ENCODE results near the gene PRR3.
A peak's percentile ranks its signal among the peaks of the same experiment; 100 is the strongest.

Gene PRR3

DNA sequence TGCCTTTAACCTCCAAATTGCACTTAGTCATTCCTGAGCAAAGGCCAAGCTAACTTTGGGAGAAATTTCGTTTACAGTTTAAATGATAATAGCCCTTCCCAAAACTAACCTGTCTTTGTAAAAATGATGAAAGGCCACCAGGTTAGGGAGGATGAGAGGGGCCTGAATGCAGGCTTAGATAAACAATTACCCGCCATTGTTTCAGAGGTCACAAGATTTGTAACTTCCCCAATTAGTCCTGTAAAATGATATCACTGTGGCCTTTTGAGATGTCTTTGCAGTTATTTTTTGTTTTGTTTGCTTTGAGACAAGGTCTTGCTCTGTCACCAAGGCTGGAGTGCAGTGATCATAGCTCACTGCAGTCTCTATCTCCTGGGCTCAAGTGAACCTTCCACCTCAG, 27.1 kb upstream of the PRR3 start:
- POLR2A ChIA-PET (ENCODE audit: low non-redundant PET) = no interaction called here
- TF ChIP-seq, protein P1, sequence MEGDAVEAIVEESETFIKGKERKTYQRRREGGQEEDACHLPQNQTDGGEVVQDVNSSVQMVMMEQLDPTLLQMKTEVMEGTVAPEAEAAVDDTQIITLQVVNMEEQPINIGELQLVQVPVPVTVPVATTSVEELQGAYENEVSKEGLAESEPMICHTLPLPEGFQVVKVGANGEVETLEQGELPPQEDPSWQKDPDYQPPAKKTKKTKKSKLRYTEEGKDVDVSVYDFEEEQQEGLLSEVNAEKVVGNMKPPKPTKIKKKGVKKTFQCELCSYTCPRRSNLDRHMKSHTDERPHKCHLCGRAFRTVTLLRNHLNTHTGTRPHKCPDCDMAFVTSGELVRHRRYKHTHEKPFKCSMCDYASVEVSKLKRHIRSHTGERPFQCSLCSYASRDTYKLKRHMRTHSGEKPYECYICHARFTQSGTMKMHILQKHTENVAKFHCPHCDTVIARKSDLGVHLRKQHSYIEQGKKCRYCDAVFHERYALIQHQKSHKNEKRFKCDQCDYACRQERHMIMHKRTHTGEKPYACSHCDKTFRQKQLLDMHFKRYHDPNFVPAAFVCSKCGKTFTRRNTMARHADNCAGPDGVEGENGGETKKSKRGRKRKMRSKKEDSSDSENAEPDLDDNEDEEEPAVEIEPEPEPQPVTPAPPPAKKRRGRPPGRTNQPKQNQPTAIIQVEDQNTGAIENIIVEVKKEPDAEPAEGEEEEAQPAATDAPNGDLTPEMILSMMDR (conservative IDR thresholded peaks at IDR 0.05; ENCODE audit: low read depth) = no peak
- CTCF ChIA-PET = interaction anchor here (0.7 to 1.5 kb wide), 4 partner anchors 11 to 262 kb away, joined by 3 to 6 read pairs (median 4); no protein-coding TSS in a partner anchor
- H3K27ac ChIP-seq = no peak overlapping the region
- no peak for DNase-seq (ENCODE audit: low spot score)

DNA sequence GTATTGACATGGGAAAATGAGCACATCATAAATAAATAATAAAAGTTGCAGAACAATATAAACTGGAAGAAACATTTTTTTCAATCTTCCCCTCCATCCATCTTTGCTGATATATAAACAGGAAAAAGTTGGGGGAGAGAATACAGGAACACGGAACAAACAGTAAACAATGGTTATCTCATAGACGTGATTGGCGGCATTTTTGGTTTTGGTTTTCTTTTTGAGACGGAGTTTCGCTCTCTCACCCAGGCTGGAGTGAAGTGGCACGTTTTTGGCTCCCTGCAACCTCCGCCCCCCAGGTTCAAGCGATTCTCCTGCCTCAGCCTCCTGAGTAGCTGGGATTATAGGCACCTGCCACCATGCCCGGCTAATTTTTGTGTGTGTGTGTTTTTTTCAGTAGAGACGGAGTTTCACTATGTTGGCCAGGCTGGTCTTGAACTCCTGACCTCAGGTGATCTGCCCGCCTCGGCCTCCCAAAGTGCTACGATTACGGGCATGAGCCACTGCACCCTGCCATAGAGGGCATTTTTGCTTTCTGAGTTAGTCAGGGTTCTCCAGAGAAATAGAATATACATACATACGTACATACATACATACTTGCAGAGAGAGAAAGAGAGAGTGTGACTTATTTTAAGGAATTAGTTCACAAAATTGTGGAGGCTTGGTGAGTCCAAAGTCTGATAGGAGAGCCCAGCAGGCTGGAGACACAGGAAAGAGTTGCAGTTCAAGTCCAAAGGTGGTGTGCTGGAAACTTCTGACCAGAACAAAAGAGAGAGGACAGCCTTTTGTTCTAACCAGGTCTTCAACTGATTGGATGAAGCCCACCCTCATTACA, 23.4 kb upstream of the PRR3 start:
- no peak for DNase-seq (ENCODE audit: low spot score)
- ChIA-PET POLR2A (ENCODE audit: low non-redundant PET) (interaction anchor here (0.6 kb wide), 1 partner anchor 147 kb away, joined by 3 read pairs; no protein-coding TSS in a partner anchor), CTCF (interaction anchor here (0.7 to 1.7 kb wide), 2 partner anchors 41 to 52 kb away, joined by 5 to 6 read pairs; no protein-coding TSS in a partner anchor)
- H3K27ac ChIP-seq = no peak overlapping the region
- TF ChIP-seq, protein P1 (conservative IDR thresholded peaks at IDR 0.05; ENCODE audit: low read depth) = no peak

DNA sequence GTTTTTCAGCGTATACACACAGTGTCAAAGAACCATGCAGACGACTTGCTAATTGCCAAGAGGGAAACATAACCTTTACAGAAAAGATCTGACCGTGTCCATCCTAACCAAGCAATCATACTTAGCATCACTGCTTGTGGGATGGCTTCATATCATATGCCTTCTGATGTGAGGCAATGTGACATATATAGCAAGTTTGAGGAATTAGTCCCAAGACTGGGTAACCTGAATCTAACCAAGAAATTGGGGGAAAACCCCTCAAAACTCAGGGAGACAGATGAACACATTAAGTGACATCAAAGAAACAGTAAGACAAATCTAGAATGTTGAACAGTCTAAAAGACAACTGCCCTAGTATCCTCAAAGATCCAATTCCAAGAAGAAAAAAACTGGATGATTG, 19.2 kb upstream of the PRR3 start:
- no peak overlapping the region for H3K27ac ChIP-seq
- CTCF ChIA-PET = interaction anchor here (0.5 kb wide), 1 partner anchor 86 kb away, joined by 3 read pairs; no protein-coding TSS in a partner anchor
- POLR2A ChIA-PET (ENCODE audit: low non-redundant PET) = no interaction called here
- TF ChIP-seq, protein P1 (conservative IDR thresholded peaks at IDR 0.05; ENCODE audit: low read depth) = no peak
- DNase-seq (ENCODE audit: low spot score) = no peak

DNA sequence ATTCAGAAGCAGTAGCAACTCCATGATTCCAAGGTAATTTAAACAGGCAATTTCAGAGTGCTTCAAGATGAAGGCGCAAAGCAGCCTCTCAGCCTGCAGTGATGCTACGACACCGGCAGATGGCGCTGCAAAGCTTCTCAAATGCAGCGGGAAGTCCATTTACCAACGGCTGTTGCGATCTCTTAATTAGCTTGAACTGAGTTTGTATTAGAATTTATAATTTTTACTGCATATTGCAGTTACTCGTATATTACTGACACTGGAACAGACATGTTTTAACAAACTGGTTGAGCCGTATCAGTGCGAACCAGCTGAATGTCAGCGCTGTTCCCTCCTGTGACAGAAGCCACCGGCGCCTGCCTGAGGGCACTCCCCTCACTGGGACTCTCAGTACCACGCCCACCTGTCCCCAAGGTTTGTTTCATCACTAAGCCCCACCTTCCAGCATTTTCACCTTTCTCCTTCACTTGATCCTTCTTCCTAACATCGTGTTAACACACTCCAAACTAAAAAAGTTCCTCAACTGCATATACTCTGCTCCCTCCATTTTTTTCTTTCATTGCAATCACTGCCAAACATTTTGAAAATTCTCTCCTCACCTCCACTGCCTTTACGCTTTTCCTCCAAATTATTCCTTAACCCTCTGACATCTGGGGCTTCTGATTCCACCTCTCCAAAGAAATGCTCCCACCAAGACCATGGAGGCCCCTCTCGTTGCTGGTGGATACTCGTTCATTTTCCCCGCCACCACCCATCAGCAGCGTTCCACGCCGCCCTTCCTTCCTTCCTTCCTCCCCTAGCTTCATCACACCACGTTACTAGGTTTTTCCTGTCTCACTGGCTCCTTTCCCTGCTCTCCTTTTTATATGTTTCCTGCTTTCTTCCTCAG, 15.3 kb upstream of the PRR3 start:
- CTCF ChIA-PET = interaction anchor here (0.6 to 2.3 kb wide), 24 partner anchors 10 to 1400 kb away, joined by 3 to 25 read pairs (median 4); no protein-coding TSS in a partner anchor

DNA sequence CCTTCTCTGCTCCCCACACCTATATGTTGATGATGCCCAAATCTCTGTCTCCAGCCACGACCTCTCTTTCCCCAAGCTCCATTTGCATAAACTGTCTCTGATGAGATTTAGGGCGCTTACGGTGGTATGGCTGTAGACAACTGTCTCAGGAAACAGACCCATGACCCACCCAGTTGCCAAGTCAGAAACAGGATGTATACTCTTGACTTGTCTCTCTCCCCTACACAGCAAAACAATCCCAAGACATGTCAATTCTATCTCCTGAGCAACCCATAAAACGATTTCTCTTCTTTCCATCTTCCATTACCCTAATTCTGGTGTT, 14.7 kb upstream of the PRR3 start:
- ChIA-PET CTCF (interaction anchor here (0.6 to 1.1 kb wide), 2 partner anchors 31 to 538 kb away, joined by 3 to 4 read pairs; no protein-coding TSS in a partner anchor), POLR2A (ENCODE audit: low non-redundant PET) (no interaction called here)
- H3K27ac ChIP-seq = no peak overlapping the region
- TF ChIP-seq, protein P1 (conservative IDR thresholded peaks at IDR 0.05; ENCODE audit: low read depth) = no peak
- no peak for DNase-seq (ENCODE audit: low spot score)

More for the DNA sequence above, 15.3 kb upstream of the PRR3 start:
- DNase-seq (ENCODE audit: low spot score) = peak; percentile 62
- TF ChIP-seq, protein P1 (conservative IDR thresholded peaks at IDR 0.05; ENCODE audit: low read depth) = peak; percentile 97
- no peak overlapping the region for H3K27ac ChIP-seq
- POLR2A ChIA-PET (ENCODE audit: low non-redundant PET) = no interaction called here

DNA sequence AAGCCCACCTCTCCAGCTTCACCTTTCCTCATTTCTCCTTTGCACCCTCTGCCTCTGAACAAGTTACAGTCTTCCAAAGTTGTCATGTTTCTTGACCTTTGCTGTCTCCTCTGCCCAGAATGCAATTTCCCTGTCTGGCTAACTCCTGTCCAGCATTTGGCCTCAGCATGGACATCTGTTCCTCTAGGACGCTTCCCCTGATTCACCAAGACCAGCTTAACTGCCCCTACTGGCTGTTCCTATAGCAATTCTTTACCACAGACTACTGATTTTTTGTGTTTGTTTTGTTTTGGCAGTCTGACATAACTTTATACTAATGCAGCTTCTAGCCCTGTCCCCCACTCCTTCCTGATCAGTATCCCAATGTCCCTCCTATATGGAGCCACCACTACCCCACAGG, 14.2 kb upstream of the PRR3 start:
- POLR2A ChIA-PET (ENCODE audit: low non-redundant PET) = no interaction called here
- CTCF ChIA-PET = interaction anchor here (1.1 to 3.2 kb wide), 4 partner anchors 9 to 537 kb away, joined by 3 to 39 read pairs (median 4); no protein-coding TSS in a partner anchor
- no peak for DNase-seq (ENCODE audit: low spot score)
- TF ChIP-seq, protein P1 (conservative IDR thresholded peaks at IDR 0.05; ENCODE audit: low read depth) = no peak
- H3K27ac ChIP-seq = no peak overlapping the region
